Measurements from ENCODE around the gene PNP. TPM values are rescaled to one million over a fixed set of nuclear protein-coding genes. Genes with fewer than 3 reads are reported as not detected.

Gene PNP
- total and polyA plus RNA-seq, 2 of the 8 experiments (the other 6 are each of a cell fraction or from before 2014, with no cell fraction given) = 108 to 130 TPM

GRCh38 chr14:20489093-20489994 lies 20.1 kb downstream of the PNP start (continued):
- no peak for TF ChIP-seq BRCA1 (IDR thresholded peaks at IDR 0.05; ENCODE audit: low read depth, low read length)
- no peak for TF ChIP-seq MAFK (IDR thresholded peaks at IDR 0.05; ENCODE audit: low read depth, low read length)
- no peak for TF ChIP-seq SP2 (IDR thresholded peaks at IDR 0.05; ENCODE audit: low read length)
- no peak for TF ChIP-seq SIRT6 (IDR thresholded peaks at IDR 0.05; ENCODE audit: low read length)
